MCF 10A (cell line): ENCODE data around the gene LRP4. TPM values are rescaled to one million over a fixed set of nuclear protein-coding genes. Genes with fewer than 3 reads are reported as not detected.
"Not testable (repeated sequence)": the region's sequence is repeated elsewhere in the genome, so short reads cannot be mapped to it uniquely, and the experiment has no call there.

Source experiments
- BruUV-seq: library from RNA; stranded (reverse); fragments of 400-500 nt; replicated peaks from 2 replicates; lab custom pipeline; 2021; lab: Mats Ljungman, UMichigan
- CTCF ChIA-PET: fragments of 300-600 bp; sonication (Branson Sonifier 250); formaldehyde crosslinking; extraction: SDS; loops from one replicate; lab custom pipeline; 2021; ENCODE audit warnings: antibody characterized with exemption, inconsistent platforms; lab: Yijun Ruan, JAX
- POLR2A ChIA-PET: fragments of 300-600, 350-650 bp; sonication (Branson Sonifier 250); formaldehyde crosslinking; extraction: SDS; loops from one replicate; lab custom pipeline; 2020; ENCODE audit warnings: antibody characterized with exemption, inconsistent platforms; lab: Yijun Ruan, JAX
- DNase-seq: peaks from one replicate; pipeline ENCODE4 v3.0.0-alpha.2; 2018; ENCODE audit not compliant: unreplicated experiment
- H3K27ac Mint-ChIP-seq: one replicate; pipeline ENCODE4 v1.8.0; 2022; ENCODE audit warnings: mild to moderate bottlenecking, low read depth, mixed read lengths; ENCODE audit not compliant: unreplicated experiment
- H3K27me3 Mint-ChIP-seq: one replicate; pipeline ENCODE4 v1.8.0; 2022; ENCODE audit warnings: mixed read lengths; ENCODE audit not compliant: insufficient read depth, unreplicated experiment
- H3K36me3 Mint-ChIP-seq: one replicate; pipeline ENCODE4 v1.8.0; 2022; ENCODE audit warnings: mild to moderate bottlenecking, moderate library complexity, mixed read lengths; ENCODE audit not compliant: insufficient read depth, unreplicated experiment
- H3K4me1 Mint-ChIP-seq: one replicate; pipeline ENCODE4 v1.8.0; 2022; ENCODE audit warnings: mixed read lengths; ENCODE audit not compliant: insufficient read depth, unreplicated experiment
- H3K4me3 Mint-ChIP-seq: one replicate; pipeline ENCODE4 v1.8.0; 2022; ENCODE audit warnings: mild to moderate bottlenecking, moderate library complexity, mixed read lengths; ENCODE audit not compliant: unreplicated experiment
- H3K9me3 Mint-ChIP-seq: one replicate; pipeline ENCODE4 v1.8.0; 2022; ENCODE audit warnings: mixed read lengths; ENCODE audit not compliant: unreplicated experiment
- CTCF ChIP-seq: fragments of 200-600 bp; IDR thresholded peaks from one replicate; pipeline ENCODE4 v1.8.0; 2022; ENCODE audit warnings: antibody characterized with exemption, mild to moderate bottlenecking; ENCODE audit not compliant: unreplicated experiment
- intact Hi-C: fragments of 100-400 bp; cut with micrococcal nuclease; formaldehyde crosslinking; loops from 2 replicates; pipeline ENCODE4 v1.14.1; 2022
- total RNA-seq: library from RNA; stranded (reverse); gene quantifications from 2 replicates; pipeline ENCODE4 v1.2.3, GENCODE V29; 2022

The LRP4 gene
- total RNA-seq, 1 experiment from 2014 or later = 1.0 TPM

GRCh38 chr11:46963844-46964243, 45.5 kb upstream of the LRP4 start:
- H3K27ac Mint-ChIP-seq = no peak overlapping the region
- H3K27me3 Mint-ChIP-seq = no peaks in the 10 kb centered on the region
- POLR2A ChIA-PET = no interaction called here
- peaks cover 5% of the 10 kb centered on the region for H3K36me3 Mint-ChIP-seq
- no peaks in the 10 kb centered on the region for H3K4me1 Mint-ChIP-seq
- no peaks in the 10 kb centered on the region for H3K9me3 Mint-ChIP-seq
- no TSS peak for BruUV-seq
- no peak for TF ChIP-seq CTCF
- CTCF ChIA-PET = interaction anchor here (0.6 to 1.2 kb wide), 3 partner anchors 158 to 189 kb away, joined by 3 to 5 read pairs (median 3); no protein-coding TSS in a partner anchor
- DNase-seq = no peak
- H3K4me3 Mint-ChIP-seq = no peak overlapping the region
- intact Hi-C loops = no loop called here

GRCh38 chr11:46961886-46962285, 43.5 kb upstream of the LRP4 start:
- CTCF ChIA-PET = interaction anchor here (1.3 kb wide), 1 partner anchor 191 kb away, joined by 5 read pairs; no protein-coding TSS in a partner anchor
- H3K4me3 Mint-ChIP-seq, BruUV-seq, POLR2A ChIA-PET, DNase-seq, H3K27ac Mint-ChIP-seq, H3K36me3 Mint-ChIP-seq, H3K27me3 Mint-ChIP-seq, intact Hi-C loops, H3K9me3 Mint-ChIP-seq, H3K4me1 Mint-ChIP-seq: not testable (repeated sequence)

DNA sequence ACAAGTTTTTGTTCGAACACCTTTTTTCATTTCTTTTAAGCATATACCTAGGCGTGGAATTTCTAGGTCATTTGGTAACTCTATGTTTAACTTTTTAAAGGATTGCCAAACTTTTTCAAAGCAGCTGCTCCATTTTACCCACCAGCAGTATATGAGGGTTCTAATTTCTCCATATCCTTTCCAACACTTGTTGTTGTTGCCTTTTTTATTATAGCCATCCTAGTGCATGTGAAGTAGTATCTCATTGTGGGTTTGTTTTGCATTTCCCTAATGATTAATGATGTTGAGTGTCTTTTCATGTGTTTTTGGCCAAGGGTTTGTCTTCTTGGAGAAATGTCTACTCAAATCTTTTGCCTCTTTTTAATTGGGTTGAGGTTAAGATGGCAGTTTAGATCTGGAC, 42.7 kb upstream of the LRP4 start:
- Mint-ChIP-seq H3K9me3 (no peaks in the 10 kb centered on the region), H3K36me3 (peaks cover 5% of the 10 kb centered on the region), H3K27me3 (no peaks in the 10 kb centered on the region), H3K4me3 (no peak overlapping the region), H3K27ac (no peak overlapping the region), H3K4me1 (no peaks in the 10 kb centered on the region)
- intact Hi-C loops = no loop called here
- no peak for DNase-seq
- CTCF ChIA-PET = no interaction called here
- POLR2A ChIA-PET = no interaction called here
- BruUV-seq = no TSS peak
- TF ChIP-seq CTCF = no peak

- intact Hi-C loops = no loop called here
- peaks cover 7% of the 10 kb centered on the region for H3K36me3 Mint-ChIP-seq
- H3K4me3 Mint-ChIP-seq = no peak overlapping the region
- DNase-seq = no peak
- ChIA-PET POLR2A (no interaction called here), CTCF (interaction anchor here (0.6 kb wide), 1 partner anchor 111 kb away, joined by 3 read pairs; no protein-coding TSS in a partner anchor)
- BruUV-seq = no TSS peak
- TF ChIP-seq CTCF = no peak
- no peaks in the 10 kb centered on the region for H3K27me3 Mint-ChIP-seq
- no peak overlapping the region for H3K27ac Mint-ChIP-seq
- H3K4me1 Mint-ChIP-seq = no peaks in the 10 kb centered on the region
- no peaks in the 10 kb centered on the region for H3K9me3 Mint-ChIP-seq
Measured at GRCh38 chr11:46958777-46959176, 40.4 kb upstream of the LRP4 start.

- no peaks in the 10 kb centered on the region for H3K27me3 Mint-ChIP-seq
- BruUV-seq = no TSS peak
- ChIA-PET POLR2A (no interaction called here), CTCF (no interaction called here)
- H3K4me1 Mint-ChIP-seq = peaks cover 5% of the 10 kb centered on the region
- no peaks in the 10 kb centered on the region for H3K9me3 Mint-ChIP-seq
- DNase-seq = no peak
- no peak for TF ChIP-seq CTCF
- H3K27ac Mint-ChIP-seq = no peak overlapping the region
- intact Hi-C loops = no loop called here
- H3K4me3 Mint-ChIP-seq = no peak overlapping the region
- H3K36me3 Mint-ChIP-seq = peaks cover 25% of the 10 kb centered on the region
Measured at GRCh38 chr11:46953093-46953492, 34.7 kb upstream of the LRP4 start.
